ENCODE results near the gene SP4.
"Not testable (repeated sequence)": the region's sequence is repeated elsewhere in the genome, so short reads cannot be mapped to it uniquely, and the experiment has no call there.

DNA sequence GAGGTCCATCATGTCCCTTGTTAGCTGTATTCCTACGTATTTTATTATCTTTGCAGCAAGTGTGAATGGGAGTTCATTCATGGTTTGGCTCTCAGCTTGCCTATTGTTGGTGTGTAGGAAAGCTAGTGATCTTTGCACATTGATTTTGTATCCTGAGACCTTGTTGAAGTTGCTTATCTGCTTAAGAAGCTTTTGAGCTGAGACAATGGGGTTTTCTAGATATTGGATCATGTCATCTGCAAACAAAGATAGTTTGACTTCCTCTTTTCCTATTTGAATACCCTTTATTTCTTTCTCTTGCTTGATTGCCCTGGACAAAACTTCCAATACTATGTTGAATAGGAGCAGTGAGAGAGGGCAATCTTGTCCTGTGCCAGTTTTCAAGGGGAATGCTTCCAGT lies 104.6 kb downstream of the SP4 start:
- not testable (repeated sequence) for TF ChIP-seq POLR2A (IDR thresholded peaks at IDR 0.05)
- TF ChIP-seq, protein P1, sequence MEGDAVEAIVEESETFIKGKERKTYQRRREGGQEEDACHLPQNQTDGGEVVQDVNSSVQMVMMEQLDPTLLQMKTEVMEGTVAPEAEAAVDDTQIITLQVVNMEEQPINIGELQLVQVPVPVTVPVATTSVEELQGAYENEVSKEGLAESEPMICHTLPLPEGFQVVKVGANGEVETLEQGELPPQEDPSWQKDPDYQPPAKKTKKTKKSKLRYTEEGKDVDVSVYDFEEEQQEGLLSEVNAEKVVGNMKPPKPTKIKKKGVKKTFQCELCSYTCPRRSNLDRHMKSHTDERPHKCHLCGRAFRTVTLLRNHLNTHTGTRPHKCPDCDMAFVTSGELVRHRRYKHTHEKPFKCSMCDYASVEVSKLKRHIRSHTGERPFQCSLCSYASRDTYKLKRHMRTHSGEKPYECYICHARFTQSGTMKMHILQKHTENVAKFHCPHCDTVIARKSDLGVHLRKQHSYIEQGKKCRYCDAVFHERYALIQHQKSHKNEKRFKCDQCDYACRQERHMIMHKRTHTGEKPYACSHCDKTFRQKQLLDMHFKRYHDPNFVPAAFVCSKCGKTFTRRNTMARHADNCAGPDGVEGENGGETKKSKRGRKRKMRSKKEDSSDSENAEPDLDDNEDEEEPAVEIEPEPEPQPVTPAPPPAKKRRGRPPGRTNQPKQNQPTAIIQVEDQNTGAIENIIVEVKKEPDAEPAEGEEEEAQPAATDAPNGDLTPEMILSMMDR (IDR thresholded peaks at IDR 0.05), result not testable (repeated sequence)

Measured in prostate gland (tissue), 2 donors.